T1000 (cell line): ENCODE measurements around the gene PCK1.

Experiments
- DNase-seq: peaks from one replicate; lab custom pipeline; 2025; ENCODE audit warnings: mixed read lengths; lab: John Stamatoyannopoulos, UW

Gene PCK1

DNA sequence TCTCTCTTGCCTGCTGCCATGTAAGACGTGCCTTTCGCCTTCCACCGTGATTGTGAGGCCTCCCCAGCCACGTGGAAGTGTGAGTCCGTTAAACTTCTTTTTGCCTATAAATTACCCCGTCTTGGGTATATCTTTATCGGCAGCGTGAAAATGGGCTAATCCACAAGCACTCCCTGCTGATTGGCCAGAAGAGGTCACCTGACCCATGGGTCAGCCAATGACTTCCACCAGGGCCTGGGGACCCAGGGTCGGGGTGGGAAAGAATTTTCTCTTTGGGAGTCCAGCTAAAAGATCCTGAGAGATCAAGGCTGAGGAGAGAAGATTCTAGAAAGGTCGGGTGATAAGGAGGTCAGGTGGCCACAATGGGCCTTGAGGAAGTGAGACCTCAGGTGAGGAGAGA lies 42.2 kb downstream of the PCK1 start:
- no peak for DNase-seq

DNA sequence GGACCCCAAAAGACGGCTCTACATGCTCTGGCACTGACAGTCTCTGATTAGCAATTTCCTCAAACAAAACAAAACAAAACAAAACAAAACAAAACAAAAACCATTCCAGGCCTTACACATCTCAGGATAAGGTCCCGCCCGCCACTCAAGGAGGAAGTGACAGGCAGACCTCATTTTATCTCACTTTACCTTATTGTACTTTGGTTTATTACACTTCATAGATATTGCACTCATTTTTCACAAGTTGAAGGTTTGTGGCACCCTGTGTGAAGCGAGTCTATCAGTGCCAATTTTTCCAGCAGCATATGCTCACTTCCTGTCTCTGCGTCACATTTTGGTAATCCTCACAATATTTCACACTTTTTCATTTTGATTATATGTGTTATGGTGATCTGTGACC lies 44.1 kb downstream of the PCK1 start:
- DNase-seq: no peak

DNA sequence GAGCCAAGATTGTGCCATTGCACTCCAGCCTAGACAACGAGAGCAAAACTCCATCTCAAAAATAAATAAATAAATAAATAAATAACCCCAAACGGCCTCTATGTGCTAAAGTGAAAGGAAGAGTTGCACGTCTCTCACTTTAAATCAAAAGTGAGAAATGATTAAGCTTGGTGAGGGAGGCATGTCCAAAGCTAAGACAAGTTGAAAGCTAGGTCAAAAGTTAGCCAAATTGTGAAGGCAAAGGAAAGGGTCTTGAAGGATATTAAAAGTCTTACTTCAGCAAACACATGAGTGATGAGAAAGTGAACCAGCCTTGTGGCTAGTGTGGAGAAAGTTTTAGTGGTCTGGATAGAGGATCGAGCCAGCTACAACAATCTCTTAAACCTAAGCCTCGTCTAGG lies 45.0 kb downstream of the PCK1 start:
- DNase-seq: no peak

GRCh38 chr20:57608516-57608915 lies 47.6 kb downstream of the PCK1 start:
- no peak for DNase-seq

GRCh38 chr20:57609086-57609841 lies 48.4 kb downstream of the PCK1 start:
- DNase-seq: no peak

DNA sequence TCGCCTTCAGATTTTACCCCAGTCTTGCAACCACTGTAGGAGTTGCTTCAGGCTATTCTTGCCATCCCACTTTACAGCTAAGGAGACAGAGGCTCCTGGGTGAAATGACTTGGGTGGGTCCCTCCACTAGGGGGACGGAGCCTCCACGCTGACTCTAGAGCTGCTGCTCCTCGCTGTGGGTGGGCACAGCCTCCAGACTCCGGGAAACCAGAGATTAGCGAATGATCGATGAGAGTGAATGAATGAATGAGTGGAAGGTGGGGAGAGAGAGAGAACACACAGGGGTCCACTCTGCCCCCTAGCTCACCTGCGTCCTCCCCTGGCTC lies 48.9 kb downstream of the PCK1 start:
- no peak for DNase-seq

GRCh38 chr20:57610261-57610952 lies 49.5 kb downstream of the PCK1 start:
- no peak for DNase-seq

GRCh38 chr20:57611586-57612311 lies 50.8 kb downstream of the PCK1 start:
- no peak for DNase-seq

DNA sequence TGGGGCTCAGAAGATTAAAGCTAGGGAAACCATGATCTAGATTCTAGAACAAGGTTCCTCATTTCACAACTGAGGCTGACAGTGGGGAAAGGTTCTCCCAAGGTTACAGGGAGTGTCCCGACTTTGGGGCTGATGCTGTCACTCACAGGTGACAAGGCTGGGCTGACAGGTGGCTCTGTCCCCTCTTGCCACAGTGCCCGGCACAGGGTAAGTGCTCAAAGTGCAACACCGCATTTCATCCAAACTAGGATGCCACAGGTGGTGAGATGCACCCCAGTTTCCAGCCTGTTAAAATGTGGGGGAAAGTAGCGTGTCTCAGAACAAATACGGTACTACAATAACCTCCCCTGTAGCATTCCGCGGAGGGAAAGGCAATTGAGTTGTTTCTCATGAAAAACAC lies 51.5 kb downstream of the PCK1 start:
- no peak for DNase-seq

DNA sequence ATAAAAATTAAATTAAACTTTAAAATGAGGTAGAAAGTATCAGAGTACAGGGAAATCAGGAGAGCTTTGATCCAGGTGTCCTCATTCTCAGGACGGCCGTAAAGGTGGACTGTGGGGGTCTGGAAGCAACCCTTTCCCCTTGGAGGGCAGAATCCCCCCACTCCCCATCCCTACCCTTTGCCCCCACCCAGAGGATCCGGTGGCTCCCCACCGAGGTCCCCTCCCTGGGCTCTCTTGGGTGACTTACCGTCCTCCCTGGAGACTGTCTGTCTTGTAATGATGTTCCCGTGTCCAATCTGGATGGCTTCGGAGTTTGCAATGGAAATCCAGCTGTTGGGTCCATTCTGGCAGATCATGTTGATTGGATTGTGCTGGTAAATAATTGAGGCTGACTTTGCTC lies 52.0 kb downstream of the PCK1 start:
- DNase-seq: no peak

GRCh38 chr20:57613481-57613921 lies 52.6 kb downstream of the PCK1 start:
- no peak for DNase-seq

DNA sequence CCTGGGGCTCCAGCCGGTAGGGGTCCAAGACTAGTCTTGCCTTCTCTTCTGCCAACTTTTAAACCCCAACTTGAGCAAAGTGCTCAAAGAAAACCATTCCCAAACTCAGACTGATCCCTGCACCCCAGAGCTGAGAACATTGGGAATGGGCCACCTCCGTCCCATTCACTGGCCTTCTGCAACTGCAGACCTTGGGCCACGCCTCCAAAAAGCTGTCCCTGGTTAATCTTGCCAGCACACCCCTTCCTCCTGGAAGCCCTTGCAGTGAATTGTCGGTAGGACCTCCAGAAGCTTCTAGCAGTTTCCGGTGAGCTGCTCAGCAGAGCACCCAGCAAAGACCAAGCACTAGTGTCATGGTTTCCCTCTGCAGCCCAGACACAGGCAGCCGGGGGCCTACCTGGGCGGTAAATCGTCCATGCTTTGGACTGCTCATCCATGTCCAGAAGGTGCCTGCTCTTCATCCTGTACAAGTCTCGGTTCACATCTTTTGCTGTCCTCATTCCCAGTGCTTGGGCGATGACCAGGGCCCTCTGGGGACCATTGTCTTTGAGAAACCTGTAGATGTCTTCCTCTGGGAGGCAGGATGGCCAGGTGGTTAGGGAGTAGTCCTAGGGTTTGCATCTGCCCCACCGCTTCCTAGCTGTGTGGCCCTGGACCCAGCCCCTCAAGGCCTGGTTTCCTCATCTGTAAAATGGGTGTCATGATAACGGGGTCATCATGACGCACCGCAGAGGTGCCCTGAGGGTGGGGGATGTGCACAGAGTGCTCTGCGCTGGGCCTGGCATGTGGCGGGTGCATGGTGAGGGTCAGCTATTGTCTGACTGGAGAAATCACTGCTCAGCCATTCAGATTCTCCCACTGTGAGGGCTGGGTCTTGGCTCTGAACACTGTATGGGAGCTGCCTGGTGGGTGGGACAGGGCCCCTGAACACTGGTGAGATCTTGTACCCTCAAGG lies 53.9 kb downstream of the PCK1 start:
- no peak for DNase-seq

DNA sequence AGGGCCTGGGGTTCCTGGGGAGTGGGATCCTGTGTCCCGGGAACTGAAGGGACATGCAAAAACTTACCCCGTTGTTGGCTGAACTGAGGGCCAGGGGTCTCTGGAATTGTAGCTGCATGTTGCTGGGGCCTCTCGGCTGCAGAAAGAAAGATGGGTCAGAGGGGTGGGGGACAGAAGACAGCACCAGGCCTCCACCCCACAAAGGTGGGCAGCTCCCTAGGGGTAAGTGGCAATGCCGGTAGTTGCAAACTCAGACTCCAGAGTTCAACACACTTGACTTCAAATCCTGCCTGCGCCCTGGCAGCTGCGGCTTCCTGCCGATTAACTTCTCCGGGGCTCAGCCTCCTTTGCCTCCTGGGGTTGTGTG lies 54.5 kb downstream of the PCK1 start:
- no peak for DNase-seq

DNA sequence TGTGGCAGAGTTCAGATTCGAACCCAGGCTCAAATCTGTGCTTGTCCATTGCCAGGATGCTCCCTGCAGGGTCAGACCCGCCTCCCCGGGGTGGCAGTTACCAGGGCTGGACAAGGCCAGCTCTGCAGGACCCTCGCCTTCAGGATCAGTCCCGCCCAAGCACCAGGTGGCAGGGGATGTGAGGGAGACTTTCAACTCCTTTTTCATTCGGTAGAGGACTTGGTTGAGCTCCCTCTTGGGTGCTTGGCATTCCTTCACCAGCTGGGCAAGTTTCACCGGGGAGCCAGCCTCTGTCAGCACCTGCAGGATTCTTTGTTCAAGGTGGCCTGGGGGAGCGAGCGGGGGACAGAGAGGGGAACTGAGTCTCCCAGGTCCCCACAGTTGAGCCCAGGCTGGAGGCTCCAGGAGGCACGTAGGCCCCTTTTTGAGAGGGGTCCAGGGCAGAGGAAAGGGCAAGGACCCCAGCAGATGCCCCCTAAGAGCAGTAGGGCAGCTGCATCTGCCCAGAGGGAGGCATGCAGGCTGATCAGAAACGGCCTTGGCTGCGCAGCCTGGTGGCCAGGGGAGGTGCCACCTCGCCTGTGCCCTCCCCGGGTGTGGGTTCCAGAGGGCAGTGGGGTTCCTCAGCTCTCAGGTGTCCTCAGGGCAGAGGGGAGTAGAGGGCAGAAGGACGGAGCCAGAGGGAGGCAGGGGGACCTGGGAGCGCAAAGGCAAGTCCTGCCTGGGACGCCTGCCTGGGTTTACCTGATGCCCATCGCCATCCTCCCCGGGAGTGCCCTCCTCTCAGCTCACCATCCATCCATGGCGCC lies 55.4 kb downstream of the PCK1 start:
- no peak for DNase-seq

DNA sequence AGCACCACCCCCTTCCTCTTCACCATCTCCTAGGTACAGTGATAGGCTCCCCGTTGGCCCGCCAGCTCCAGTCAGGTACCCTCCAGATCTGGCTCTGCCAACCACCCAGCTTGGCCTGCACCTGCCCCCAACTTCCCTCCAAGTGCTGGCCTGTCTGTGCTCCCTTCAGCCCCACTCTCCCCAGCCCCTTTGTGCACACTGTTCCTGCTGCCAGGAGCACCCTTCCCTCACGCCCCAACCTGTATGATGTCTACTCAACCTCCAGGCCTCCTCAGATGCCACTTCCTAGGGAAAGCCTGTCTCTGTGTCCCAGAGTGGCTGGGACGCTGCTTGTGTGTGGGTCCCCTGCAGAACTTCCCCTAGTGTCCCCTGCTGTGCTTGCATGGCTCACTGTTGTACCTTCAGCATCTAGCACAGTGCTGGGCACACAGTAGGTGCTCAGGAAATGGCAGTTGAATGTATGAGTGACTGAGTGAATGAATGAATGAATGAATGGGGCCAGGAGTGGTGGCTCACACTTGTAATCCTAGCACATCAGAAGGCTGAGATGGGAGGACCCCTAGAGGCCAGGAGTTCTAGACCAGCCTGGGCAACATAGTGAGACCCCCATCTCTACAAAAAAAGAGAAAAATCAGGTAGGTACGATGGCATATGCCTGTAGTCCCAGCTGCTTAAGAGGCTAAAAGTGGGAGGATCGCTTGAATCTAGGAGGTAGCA lies 56.3 kb downstream of the PCK1 start:
- no peak for DNase-seq
